Measurements from ENCODE around the gene MINK1. TPM values are rescaled to one million over a fixed set of nuclear protein-coding genes. Genes with fewer than 3 reads are reported as not detected.

Gene MINK1
- total RNA-seq, 6 donors from 2014 or later = 52.3 to 311 (median 136) TPM

DNA sequence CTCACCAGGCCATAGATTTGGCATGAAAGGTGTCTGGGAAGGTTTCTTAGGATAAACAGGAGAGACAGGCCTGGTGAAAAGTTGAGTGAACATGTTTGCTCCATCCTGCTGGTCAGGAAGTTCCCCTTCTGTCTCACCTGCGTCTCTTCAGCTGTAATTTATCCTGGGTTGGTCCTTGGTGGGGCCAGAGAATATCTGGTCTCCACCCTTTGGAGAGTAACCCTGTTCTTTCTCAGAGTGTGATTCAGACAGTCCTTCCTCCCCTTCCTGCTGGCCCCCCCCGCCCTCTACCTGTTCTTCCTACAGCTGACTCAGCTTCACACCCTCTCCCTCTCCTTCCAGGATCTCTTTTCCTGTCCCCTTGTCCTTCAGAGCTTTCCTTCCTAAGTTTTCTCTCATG, 17.1 kb downstream of the MINK1 start:
- DNase-seq (no peak), ATAC-seq (ENCODE audit: low FRiP score in 2 of 2) (no peak)
- Histone ChIP-seq H3K4me1 (peaks cover 41 to 52% (median 48%) of the 10 kb centered on the region in 4 donors), H3K4me3 (no peak overlapping the region), H3K27ac (peak overlapping the region in 3 of 4 donors; percentile 62 to 72 (median 64)), H3K27me3 (no peaks in the 10 kb centered on the region), H3K36me3 (no peaks in the 10 kb centered on the region), H3K9me3 (no peaks in the 10 kb centered on the region)
- no peak for TF ChIP-seq EP300 (IDR thresholded peaks at IDR 0.05)
- no peak for TF ChIP-seq POLR2AphosphoS5 (IDR thresholded peaks at IDR 0.05)
- TF ChIP-seq POLR2A (IDR thresholded peaks at IDR 0.05) = no peak
- TF ChIP-seq, protein P1, sequence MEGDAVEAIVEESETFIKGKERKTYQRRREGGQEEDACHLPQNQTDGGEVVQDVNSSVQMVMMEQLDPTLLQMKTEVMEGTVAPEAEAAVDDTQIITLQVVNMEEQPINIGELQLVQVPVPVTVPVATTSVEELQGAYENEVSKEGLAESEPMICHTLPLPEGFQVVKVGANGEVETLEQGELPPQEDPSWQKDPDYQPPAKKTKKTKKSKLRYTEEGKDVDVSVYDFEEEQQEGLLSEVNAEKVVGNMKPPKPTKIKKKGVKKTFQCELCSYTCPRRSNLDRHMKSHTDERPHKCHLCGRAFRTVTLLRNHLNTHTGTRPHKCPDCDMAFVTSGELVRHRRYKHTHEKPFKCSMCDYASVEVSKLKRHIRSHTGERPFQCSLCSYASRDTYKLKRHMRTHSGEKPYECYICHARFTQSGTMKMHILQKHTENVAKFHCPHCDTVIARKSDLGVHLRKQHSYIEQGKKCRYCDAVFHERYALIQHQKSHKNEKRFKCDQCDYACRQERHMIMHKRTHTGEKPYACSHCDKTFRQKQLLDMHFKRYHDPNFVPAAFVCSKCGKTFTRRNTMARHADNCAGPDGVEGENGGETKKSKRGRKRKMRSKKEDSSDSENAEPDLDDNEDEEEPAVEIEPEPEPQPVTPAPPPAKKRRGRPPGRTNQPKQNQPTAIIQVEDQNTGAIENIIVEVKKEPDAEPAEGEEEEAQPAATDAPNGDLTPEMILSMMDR (IDR thresholded peaks at IDR 0.05) = no peak
- 67 to 84% methylated on average over 2 of the region's 2 CpGs for WGBS, 2 donors

DNA sequence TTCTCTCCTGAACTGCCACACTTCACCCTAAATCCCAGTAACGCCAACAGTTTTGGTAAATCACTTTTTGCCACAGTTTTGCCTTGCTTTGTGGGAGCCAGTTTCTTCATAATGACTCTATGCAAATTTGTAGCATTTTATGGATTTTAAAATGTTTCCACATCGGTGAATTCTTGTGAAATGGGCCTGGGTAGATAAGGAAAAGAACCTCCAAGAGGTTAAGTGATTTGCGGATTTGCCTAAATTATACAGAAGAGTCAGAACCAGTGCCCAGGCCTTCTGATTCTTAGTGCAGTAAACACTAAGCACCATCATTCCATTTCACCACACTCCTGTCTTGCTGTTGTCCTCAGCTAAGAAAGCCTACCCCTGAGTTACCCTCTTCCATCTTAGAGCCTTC, 17.9 kb downstream of the MINK1 start:
- TF ChIP-seq, protein P1 (IDR thresholded peaks at IDR 0.05) = no peak
- TF ChIP-seq POLR2A (IDR thresholded peaks at IDR 0.05) = no peak
- no peak for TF ChIP-seq POLR2AphosphoS5 (IDR thresholded peaks at IDR 0.05)
- TF ChIP-seq EP300 (IDR thresholded peaks at IDR 0.05) = no peak
- no peaks in the 10 kb centered on the region for H3K9me3 ChIP-seq
- H3K4me1 ChIP-seq = peaks cover 41 to 54% (median 46%) of the 10 kb centered on the region in 4 donors
- H3K36me3 ChIP-seq = no peaks in the 10 kb centered on the region
- ATAC-seq (ENCODE audit: low FRiP score in 2 of 2) = no peak
- H3K27ac ChIP-seq = peak overlapping the region in 2 of 4 donors; percentile 64 to 72
- WGBS, 2 donors = 68 to 87% methylated on average over 3 of the region's 3 CpGs
- no peak overlapping the region for H3K4me3 ChIP-seq
- no peaks in the 10 kb centered on the region for H3K27me3 ChIP-seq
- DNase-seq = no peak

DNA sequence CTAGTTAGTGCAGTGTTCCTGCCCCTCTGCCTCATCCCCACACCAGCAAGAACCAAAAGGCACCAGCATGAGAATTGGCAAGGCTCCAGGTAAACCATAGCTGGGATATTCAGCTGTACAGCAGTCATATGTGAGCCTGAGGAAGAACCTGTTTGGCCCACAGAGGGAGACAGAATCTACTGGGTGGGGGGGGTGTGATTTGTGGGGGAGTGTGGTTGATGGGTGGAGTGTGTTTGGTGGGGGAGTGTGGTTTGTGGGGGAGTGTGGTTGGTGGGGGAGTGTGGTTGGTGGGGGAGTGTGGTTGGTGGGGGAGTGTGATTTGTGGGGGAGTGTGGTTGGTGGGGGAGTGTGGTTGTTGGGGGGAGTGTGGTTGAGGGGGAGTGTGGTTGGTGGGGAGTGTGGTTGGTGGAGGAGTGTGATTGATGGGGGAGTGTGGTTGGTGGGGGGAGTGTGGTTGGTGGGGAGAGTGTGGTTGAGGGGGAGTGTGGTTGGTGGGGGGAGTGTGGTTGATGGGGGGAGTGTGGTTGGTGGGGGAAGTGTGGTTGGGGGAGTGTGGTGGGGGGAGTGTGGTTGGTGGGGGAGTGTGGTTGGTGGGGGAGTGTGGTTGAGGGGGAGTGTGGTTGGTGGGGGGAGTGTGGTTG, 19.5 kb downstream of the MINK1 start:
- TF ChIP-seq, protein P1 (IDR thresholded peaks at IDR 0.05) = no peak
- no peak for TF ChIP-seq EP300 (IDR thresholded peaks at IDR 0.05)
- TF ChIP-seq POLR2A (IDR thresholded peaks at IDR 0.05) = no peak
- no peak for TF ChIP-seq POLR2AphosphoS5 (IDR thresholded peaks at IDR 0.05)
- peaks cover 49 to 62% (median 55%) of the 10 kb centered on the region in 4 donors for H3K4me1 ChIP-seq
- H3K27ac ChIP-seq = peak overlapping the region in 1 of 4 donors; percentile 35
- no peaks in the 10 kb centered on the region for H3K36me3 ChIP-seq
- H3K27me3 ChIP-seq = no peaks in the 10 kb centered on the region
- DNase-seq (no peak), ATAC-seq (ENCODE audit: low FRiP score in 2 of 2) (no peak)
- H3K9me3 ChIP-seq = no peaks in the 10 kb centered on the region
- no peak overlapping the region for H3K4me3 ChIP-seq

DNA sequence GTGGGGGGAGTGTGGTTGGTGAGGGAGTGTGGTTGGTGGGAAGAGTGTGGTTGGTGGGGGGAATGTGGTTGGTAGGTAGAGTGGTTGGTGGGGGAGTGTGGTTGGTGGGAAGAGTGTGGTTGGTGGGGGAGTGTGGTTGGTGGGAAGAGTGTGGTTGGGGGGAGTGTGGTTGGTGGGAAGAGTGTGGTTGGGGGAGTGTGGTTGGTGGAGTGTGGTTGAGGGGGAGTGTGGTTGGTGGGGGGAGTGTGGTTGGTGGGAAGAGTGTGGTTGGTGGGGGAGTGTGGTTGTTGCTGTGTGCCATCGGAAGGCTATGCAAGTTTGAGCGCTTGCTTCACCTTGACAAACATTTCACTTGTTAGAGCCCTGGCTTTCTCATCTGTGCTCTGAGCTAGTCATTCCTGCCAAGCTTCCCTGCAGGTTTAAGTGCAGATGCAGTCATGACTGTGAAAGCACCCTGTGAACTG, 20.1 kb downstream of the MINK1 start:
- DNase-seq = no peak
- H3K9me3 ChIP-seq = no peaks in the 10 kb centered on the region
- H3K4me3 ChIP-seq = no peak overlapping the region
- H3K27me3 ChIP-seq = no peaks in the 10 kb centered on the region
- peak overlapping the region in 2 of 4 donors; percentile 51 to 74 for H3K27ac ChIP-seq
- H3K36me3 ChIP-seq = no peaks in the 10 kb centered on the region
- ATAC-seq (ENCODE audit: low FRiP score in 2 of 2) = no peak
- TF ChIP-seq EP300 (IDR thresholded peaks at IDR 0.05) (no peak), POLR2AphosphoS5 (IDR thresholded peaks at IDR 0.05) (no peak), POLR2A (IDR thresholded peaks at IDR 0.05) (no peak)
- TF ChIP-seq, protein P1 (IDR thresholded peaks at IDR 0.05) = no peak
- 53 to 56% methylated on average over 2 of the region's 2 CpGs for WGBS, 2 donors
- peaks cover 53 to 67% (median 59%) of the 10 kb centered on the region in 4 donors for H3K4me1 ChIP-seq
